ENCODE data around the gene HECW1.

GRCh38 chr7:43476896-43477295, 364.4 kb downstream of the HECW1 start:
- TF ChIP-seq ARNT (IDR thresholded peaks at IDR 0.05), result no peak
- no peak for TF ChIP-seq TARDBP (IDR thresholded peaks at IDR 0.05)
- no peak for TF ChIP-seq SP1 (IDR thresholded peaks at IDR 0.05)

All from HEK293T (cell line).